NCI-H226 (cell line): ENCODE measurements around the gene PTPRC.

Source experiments
- DNase-seq: peaks from one replicate; pipeline ENCODE4 v3.0.0-alpha.2; 2015

The PTPRC gene

DNA sequence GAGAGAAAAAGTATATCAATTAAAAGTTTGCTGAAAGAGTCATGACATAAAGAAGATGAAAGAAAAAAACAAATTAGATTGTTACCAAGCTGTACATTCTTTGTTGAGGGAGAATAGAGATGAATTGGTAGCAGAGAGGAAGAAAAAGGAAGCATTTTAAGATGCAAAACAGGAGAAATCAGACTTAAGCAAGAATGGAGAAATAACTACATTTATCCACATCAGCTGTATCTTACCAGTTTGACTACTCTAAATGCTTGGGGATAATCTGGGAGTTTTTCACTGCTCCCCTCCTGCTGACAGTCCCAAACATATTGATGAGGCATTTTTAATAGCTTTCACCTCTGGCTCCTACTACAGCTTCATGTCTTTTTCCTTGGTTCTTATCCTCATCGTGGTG, 16.8 kb upstream of the PTPRC start:
- no peak for DNase-seq

DNA sequence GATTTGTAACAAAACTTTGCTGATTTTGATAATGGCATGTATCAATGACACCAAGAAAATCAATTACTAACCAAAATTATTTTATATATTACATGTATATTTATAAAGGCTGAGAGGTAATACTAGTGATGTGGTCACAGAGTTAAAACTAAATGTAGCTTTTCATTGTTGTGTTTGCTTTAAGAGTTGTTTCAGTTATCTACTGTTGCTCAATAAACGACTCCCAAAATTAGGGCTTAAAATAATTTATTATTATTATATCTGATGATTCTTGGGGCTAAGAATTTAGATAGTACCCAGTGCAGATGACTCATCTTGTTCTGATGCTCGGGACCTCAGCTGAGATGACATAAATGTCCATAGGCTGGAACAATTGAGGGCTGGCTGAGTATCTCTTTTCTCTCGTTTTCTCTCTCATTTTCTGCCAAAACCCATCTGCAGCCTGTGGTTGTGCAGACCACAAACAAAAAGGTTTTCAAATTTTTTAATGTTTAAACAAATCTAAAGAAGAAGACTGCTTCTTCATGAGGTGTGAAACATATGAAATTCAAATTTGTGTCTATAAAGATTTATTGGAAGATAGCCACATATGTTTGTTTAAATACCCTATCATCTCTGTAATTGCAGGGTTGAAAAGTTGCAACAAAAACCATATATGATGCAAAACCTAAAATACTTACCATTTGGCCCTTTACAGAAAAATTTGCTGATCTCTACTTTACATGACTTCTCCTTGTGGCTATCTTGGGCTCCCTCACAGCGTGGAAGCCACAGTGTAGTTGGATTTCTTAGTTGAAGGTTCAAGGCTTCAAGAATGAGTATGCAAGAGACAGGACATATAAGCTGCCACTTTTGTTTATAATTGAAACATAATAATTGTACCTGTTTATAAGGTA, 14.8 kb upstream of the PTPRC start:
- DNase-seq, result no peak

DNA sequence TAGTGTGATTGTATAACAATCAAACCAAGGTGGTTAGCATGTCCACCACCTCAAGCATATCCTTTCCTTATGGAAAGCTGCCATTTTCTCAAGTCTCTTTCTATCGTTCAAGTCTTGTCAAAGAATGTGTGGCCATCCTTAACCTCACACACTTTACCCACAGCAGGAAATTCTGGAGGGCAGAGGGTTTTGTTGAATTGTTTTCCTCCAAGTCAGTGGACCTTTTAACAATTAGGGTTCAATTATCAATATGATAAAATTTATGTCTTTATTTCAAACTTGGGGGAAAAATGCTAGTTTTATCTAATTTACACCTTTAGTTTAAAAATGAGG, 14.2 kb upstream of the PTPRC start:
- no peak for DNase-seq

DNA sequence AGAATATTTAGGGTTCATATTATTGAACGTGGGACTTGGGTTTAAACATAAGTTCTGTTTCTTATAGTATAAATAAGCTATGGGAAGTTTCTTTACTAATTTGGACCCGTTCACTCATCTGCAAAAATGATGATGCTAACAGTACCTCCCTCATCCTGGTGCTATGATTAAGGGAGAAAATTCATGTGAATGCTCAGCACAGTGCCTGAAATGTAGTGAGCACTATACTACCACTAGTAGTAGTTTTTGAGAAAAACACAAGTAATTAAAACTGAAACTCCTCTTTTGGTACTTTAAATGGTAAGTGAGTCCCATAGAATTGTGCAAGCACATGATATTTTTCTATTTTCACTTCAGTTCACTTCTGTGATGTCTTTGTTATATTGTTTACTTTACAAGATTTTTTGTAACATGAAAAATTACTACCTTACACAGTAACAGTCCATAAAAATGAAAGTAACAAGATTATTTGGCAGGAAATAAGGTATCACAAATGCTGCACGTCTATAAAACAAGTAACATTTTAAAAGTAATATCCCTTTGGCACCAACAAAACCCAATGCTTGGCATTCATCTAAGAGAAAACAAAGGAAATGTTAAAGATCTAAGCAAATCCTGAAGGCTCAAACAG, 11.3 kb upstream of the PTPRC start:
- DNase-seq, result no peak

DNA sequence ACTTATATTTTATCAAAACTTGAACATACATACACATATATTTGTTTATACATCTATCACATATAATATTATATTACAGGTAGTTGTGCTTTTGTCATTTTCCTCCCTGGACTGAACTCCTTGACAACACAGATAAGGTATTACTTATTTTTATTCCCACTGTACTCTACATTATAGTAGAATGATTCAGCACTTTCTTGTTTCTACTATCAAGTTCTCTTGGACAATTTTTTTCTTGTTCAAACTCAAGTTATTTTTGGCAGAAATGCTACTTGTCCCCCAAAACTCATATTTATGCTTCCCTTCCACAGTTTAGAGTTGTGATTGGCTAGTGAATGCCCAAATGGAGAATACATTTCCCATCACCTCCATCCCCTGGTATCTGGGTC, 10.8 kb upstream of the PTPRC start:
- DNase-seq, result no peak

DNA sequence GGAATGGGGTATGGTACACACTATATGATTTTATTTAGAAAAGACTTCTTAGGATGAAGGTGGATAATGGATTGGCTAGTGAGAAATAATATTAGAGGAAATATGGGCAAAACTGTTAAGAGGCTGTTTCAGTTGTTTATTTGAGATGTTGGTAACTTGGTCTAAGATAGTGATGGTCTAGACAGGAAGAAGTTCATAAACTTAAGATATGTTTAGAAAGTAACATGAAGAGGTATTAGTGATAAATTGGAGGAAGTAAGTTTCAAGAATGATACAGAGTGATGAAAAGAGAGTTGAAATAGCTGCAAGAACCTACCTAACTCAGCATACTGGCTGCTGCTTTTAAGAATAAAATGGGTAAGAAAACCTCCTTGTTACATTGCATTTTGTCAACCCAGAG, 9.2 kb upstream of the PTPRC start:
- DNase-seq, result no peak

DNA sequence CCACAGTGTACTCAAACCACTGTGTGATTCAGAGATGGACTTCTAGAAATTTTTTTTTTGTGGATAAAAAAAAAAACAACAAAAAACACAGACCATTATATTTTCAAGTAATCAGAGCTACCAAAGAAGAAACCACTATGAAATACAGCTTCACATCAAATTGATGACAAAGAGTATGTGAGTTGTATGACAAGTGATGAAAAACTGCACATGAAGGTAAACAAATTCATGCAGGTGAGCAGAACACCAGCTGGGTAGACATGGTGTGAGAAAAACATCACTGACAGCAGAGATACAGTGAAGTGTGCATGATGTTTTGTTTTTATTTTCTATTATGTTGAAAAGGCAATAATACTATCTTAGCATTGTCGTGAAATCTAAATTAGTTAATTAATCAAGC, 8.0 kb upstream of the PTPRC start:
- no peak for DNase-seq

DNA sequence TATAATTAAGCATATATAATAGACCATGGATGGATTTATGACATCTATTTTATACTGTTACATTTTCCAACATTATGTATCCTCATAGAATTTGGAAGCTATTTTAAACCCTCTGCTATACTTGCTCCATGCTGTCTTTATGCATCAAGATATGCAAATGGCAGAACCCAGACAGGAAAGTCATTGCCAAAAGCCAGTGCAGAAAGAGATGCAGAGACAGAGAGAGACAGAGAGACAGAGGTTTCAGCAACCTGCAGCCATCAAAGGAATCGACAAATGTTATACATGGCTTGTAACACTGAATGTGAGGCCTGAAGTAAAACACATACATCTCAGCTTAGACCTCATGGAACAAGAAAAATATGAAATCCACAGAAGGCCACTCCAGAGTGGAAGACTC, 7.5 kb upstream of the PTPRC start:
- no peak for DNase-seq

DNA sequence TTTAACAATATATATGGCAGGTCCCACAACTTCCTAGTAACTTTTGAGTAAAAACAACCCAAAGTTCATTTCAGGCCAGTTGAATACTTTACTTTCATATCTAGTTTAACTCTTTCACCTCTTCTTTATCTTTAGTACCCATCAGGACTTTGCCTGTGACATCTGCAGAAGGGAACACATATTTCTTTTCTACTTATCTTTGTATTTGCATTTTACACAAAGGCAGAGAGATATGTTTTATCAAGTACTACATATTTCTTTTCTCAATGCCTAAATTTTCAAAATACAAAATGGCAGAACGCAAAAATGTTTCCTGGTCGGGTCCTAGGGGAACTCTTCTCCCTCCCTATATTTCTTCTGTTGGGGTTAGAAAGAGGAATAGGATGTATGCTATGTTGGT, 6.8 kb upstream of the PTPRC start:
- no peak for DNase-seq

DNA sequence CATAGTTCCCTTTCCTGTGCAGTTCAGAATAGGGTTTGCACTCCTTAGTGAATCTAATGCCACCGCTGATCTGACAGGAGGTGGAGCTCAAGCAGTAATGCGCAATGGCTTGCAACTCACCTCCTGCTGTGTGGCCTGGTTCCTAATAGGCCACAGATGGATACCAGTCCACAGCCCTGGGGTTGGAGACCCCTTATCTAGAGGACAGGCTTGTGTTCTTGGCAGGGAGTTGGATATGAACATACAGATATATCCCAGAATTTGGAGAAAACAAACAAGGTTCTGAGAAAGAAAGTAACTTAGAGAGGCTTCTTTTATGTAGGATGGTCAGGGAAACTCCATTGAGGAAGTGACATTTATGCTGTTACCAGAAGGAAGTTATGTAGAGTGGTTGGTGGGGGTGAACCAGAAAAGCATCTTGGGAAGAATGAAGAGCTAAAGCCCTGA, 5.1 kb upstream of the PTPRC start:
- no peak for DNase-seq

DNA sequence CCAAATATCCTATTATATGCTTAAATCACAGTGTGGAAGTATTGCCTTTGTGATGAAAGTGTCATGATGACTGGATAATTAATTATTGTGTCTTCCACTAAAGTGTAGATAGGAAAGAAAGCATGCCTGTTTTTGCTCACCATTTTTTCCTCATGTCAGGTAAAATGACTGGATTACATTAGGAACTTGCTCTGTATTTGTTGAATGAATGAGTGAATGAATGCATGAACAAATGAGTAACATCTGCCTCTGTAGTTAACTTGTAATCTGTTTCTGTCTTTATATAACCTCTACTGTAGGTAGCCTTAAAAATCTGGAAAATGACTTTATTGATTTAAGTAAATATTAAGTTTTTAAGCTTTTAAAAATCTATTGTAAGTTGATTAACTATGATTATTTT, 2.9 kb upstream of the PTPRC start:
- no peak for DNase-seq

DNA sequence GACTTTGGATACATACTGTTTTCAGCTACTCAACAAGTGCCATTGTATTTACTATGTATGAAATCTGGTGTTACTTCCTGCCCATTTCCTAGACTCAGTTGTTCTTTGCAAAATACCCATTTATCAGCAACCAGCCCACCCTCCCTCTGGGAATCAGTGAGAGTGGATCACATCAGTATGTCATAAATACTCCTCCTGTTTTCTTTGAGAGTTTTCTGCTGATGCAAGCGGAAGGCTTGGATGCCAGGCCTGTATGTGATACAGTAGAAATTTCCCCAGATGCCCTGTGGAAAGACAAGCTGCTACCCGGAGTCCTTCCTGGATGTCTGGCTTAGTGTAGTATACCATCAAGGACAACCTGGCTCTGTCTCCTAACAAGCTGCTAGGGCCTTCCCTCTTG, 2.4 kb upstream of the PTPRC start:
- DNase-seq, result no peak

DNA sequence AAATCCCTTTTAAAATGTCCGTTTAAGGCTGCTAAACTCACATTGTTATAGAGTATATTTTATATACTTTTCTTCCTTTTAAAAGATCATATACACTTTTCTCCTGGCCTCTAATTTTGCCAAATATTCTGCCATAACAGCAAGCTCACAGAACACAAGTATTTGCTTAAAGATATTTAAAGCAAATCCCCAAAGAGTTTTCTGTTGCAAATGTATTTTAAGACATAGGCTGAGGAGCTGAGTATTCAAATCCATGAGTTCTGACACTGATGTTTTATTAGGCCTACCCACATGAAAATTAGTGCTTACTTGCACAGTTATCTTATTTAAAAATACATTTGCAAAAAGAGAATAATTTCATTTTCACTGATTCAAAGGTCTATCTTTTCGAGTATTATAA, 1.7 kb upstream of the PTPRC start:
- no peak for DNase-seq

DNA sequence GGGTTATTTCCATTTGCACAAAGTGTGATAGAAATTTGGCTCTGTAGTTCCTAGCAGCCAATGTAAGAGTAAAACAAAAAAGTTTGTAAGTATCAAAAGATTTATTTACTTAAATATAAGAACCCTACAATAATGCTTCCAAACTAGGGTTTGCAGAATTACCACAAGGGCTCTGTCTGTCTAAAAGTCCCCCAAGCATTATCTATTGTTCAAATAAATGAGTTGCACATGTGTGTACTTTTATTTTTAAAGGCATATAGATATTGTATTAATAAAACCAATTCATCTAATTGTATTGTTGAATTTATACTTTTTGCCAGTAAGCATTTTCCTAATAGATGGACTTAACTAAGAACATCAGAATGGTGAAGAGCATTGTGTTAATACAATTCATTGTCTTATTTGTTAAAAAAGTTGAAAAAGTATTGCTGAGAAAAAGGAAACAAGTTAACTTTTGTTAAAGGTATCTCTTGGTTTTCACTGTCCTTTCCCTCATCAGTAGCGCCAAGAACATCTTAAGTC, 863 bp upstream of the PTPRC start:
- no peak for DNase-seq

DNA sequence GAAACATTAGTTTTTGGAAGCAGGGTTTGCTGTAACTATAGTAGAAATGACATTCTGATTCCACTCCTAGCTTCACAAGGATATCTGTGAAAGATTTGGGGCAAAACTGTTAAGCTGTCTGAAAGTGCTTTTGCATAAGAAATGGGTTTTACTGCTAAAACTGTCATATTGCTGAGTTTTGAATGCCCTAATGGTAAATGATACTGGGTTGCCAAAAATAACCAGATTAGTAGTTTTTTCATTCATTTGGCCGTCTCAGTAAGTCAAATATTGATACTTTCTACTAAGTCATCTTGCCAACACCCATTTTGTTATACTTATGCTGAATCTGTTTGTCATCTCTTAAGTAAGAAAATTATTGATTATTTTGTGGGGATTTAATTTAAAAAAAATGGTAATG, 399 bp upstream of the PTPRC start:
- no peak for DNase-seq

DNA sequence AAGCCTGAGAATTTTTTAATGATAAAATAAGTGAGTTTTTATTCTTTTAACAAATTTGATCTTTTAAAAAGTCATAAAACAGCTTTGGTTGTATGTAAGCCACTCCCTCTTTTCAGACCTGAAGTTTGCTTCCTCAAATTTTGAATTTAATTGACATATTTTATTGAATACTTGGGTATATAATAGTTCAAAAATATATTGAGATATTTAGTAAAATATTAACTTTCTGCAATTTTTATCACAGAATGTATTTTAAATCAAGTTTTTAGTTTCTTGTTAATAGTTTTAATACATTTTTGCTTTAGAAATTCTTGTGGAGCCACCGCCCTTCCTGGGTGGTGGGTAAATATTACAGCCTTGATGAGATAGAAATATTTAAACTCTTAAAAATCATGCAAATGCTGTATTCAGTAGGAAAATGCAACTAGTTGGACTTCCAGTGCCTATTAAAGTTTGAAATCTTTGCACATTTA, 867 bp downstream of the PTPRC start:
- no peak for DNase-seq

DNA sequence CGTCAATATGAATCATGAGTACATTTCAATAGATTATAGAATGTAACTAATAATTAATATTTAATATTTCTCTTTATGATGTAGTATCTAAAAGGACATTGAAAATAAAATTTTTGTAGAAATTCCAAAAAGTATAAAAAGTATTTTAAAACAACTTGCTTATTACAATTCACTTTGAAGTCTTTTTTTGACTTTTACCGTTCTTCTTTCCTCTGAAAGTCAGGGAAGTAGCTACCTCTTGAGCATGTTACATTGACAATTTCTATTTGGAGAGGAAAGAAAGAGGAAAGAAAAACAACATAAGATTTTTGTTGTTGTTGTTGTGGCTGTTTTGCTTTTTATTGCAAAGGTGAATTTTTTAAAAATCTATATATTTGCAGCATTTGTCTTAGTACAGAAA, 1.3 kb downstream of the PTPRC start:
- no peak for DNase-seq

DNA sequence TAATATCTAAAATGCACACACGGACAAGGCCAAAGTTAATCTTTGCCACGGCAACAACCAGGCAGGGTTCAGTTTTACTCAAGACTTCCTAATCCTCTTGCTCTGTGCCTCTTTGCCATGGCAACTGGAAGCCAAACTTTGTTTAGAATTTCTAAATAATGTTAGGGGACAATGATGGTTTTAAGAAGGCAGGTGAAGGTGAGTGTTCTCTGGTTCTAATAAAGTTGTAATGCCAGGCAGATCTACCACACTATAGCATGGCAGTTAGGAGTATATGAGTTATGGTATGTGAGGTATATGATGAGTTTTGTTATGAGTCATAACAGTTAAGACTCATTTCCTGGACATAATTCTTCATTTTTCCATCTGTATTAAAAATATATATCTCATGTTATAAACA, 2.7 kb downstream of the PTPRC start:
- peak; percentile 6 for DNase-seq

DNA sequence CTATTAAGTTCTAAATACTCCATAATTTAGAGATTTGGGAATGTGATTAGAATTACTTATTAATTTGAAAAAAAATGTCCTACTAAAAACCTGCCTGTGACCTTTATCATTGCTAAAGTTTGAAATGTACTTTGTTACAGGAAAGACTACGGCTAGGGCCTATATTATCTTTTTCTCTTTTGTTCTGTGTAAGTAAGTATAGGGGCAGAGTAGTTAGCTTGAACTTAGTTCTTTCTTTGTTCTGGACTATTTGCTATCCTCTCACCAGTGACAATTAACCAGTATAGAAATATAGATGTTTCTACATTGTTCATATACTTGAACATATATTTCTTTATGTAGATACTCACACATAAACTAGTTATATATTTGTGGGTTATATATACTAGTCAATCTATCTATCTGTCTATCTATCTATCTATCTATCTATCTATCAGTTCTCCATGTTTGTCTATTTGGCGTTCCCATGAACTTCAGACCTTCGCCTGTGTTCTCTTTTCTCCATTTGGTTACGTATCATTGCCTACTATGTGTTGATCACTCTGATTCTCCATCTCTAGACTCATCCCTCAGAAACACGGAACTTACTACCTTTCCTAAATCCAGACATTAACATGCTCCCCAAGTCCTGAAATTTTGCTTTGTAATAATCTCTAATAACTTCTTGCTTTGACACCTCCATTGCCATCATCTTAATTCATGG, 3.3 kb downstream of the PTPRC start:
- no peak for DNase-seq

DNA sequence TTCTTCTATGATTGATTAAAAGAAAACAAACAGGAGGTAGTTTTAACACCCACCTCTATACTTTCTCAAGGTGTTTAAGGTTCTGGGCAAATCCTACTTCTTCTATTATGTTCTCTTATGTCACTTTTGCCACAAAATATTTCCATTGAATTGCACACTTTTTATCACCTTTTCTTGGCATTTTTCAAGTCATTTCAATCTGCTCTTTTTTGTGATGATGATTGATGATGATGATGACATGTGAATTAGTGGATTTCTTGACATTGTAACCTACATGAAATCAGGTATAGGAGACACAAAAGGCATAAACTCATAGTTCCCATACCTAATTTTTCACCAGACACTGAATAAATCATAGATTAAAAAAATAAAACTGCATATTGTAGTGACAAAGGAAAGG, 4.1 kb downstream of the PTPRC start:
- DNase-seq, result no peak

DNA sequence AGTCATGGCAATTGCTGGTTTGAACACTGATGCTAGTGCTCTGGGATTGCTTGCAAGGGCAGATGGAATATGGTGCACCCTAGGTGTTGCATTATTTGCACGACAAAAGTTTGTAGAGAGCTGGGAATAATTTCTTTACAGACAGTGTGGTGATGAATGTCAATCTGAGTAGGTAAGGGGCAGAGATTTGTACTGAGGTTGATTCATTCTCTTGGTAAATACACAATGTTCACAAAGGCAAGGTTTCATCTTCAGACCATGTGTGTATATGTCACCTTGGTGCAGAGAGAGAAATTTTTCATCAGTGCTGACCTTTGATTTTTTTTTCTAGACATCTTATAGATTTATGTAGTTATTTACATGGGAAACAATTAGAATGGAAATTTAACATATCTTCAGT, 5.0 kb downstream of the PTPRC start:
- DNase-seq, result no peak

DNA sequence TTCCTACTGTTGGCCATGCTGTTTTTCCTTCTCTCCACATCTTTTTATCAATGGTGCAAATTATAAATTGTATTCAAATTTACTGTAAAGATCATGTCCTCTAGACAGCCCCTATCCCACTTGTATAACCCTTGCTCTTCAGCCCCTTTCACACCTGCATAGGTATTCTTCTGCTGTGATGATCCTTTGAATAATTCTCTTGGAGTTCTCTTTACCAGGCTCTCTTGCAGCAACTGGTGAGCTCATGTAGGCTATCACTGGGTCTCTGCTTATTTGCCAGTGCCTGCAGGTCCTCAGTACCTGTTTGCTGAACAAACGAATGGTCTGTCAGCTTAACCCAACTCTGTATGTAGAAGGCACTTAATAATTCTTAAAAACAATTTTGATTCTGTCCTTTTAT, 8.2 kb downstream of the PTPRC start:
- DNase-seq, result no peak

DNA sequence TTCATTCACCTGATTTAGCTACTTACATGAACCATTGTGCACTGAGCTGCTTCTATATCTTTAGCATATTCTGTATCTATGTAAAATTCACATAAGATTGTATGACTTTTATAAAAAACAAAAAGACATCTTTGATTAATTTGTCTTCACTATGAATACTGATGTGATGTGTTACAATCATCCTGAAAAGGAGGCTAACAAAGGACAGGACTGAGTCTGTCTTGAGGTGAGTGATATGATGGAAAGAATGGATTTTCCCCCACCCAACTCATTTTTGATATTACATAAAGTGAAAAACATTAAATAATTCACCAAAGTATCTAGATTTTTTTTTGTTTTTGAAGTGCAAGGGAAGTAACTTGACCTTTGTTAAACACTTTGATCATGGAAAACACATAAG, 9.8 kb downstream of the PTPRC start:
- no peak for DNase-seq
